Karpas-422 (cell line): ENCODE results near the gene CAPZB. TPM values are rescaled to one million over a fixed set of nuclear protein-coding genes. Genes with fewer than 3 reads are reported as not detected.
"Not testable (repeated sequence)": the region's sequence is repeated elsewhere in the genome, so short reads cannot be mapped to it uniquely, and the experiment has no call there.

Experiments
- DNase-seq: peaks from one replicate; pipeline ENCODE4 v3.0.0-alpha.2; 2015
- H2AFZ ChIP-seq: fragments of 200-600 bp; sonication (generic); 2 replicates; pipeline ENCODE4 v1.6.1; 2014; ENCODE audit warnings: antibody characterized with exemption, low read length, mixed read lengths
- H3K27ac ChIP-seq: fragments of 200-600 bp; sonication (generic); 2 replicates; pipeline ENCODE4 v1.5.1; 2014; ENCODE audit warnings: mild to moderate bottlenecking, low read length, moderate library complexity
- H3K27me3 ChIP-seq: fragments of 200-600 bp; sonication (generic); 2 replicates; pipeline ENCODE4 v1.6.1; 2014; ENCODE audit warnings: low read length, mixed read lengths
- H3K36me3 ChIP-seq: fragments of 200-600 bp; sonication (generic); 2 replicates; pipeline ENCODE4 v1.6.1; 2014; ENCODE audit warnings: low read length, mixed read lengths; ENCODE audit not compliant: insufficient read depth
- H3K4me1 ChIP-seq: fragments of 200-600 bp; sonication (generic); 2 replicates; pipeline ENCODE4 v1.6.1; 2014; ENCODE audit warnings: mild to moderate bottlenecking, low read length, mixed read lengths
- H3K4me2 ChIP-seq: fragments of 200-600 bp; sonication (generic); 2 replicates; pipeline ENCODE4 v1.6.1; 2014; ENCODE audit warnings: low read length, low read depth, mild to moderate bottlenecking; ENCODE audit not compliant: poor library complexity, severe bottlenecking
- H3K4me3 ChIP-seq: fragments of 200-600 bp; sonication (generic); 2 replicates; pipeline ENCODE4 v1.5.1; 2014; ENCODE audit warnings: mild to moderate bottlenecking, antibody characterized with exemption, low read length, mixed read lengths
- H3K79me2 ChIP-seq: fragments of 200-600 bp; sonication (generic); 2 replicates; pipeline ENCODE4 v1.6.1; 2014; ENCODE audit warnings: mild to moderate bottlenecking, low read length, mixed read lengths
- H3K9ac ChIP-seq: fragments of 200-600 bp; sonication (generic); 2 replicates; pipeline ENCODE4 v1.6.0; 2014; ENCODE audit warnings: low read length
- H3K9me2 ChIP-seq: fragments of 200-600 bp; sonication (generic), shearing (Covaris generic); replicated peaks from 2 replicates; pipeline ENCODE4 v1.6.0; 2014; ENCODE audit warnings: mild to moderate bottlenecking, low read length, moderate library complexity; ENCODE audit not compliant: insufficient read depth
- H3K9me3 ChIP-seq: fragments of 300-700, 200-600 bp; sonication (generic); 2 replicates; pipeline ENCODE4 v1.6.1; 2014; ENCODE audit warnings: low read length, mixed read lengths
- H4K20me1 ChIP-seq: fragments of 200-600 bp; sonication (generic); 2 replicates; pipeline ENCODE4 v1.6.1; 2014; ENCODE audit warnings: mild to moderate bottlenecking, antibody characterized with exemption, low read length, low read depth; ENCODE audit not compliant: insufficient read depth
- total RNA-seq: library from RNA; depleted of rRNA; stranded (reverse); fragments of >200 nt; shearing (Covaris generic); gene quantifications from 2 replicates; pipeline ENCODE4 v1.2.3, GENCODE V29; 2014; ENCODE audit warnings: low replicate concordance

The CAPZB gene
- total RNA-seq, 1 experiment from 2014 or later: 55.5 TPM

GRCh38 chr1:19307794-19308508, 177.4 kb downstream of the CAPZB start:
- H3K27ac ChIP-seq: no peak overlapping the region
- H3K36me3 ChIP-seq: peaks cover 54% of the 10 kb centered on the region
- H3K9me3 ChIP-seq: no peaks in the 10 kb centered on the region
- H4K20me1 ChIP-seq: peaks cover 8% of the 10 kb centered on the region
- no peak overlapping the region for H2AFZ ChIP-seq
- H3K9ac ChIP-seq: no peak overlapping the region
- no peak for DNase-seq
- no peaks in the 10 kb centered on the region for H3K27me3 ChIP-seq
- H3K4me3 ChIP-seq: no peak overlapping the region
- H3K4me1 ChIP-seq: peaks cover 13% of the 10 kb centered on the region
- peaks cover 39% of the 10 kb centered on the region for H3K79me2 ChIP-seq
- H3K9me2 ChIP-seq: no peaks in the 10 kb centered on the region
- no peak overlapping the region for H3K4me2 ChIP-seq

GRCh38 chr1:19306941-19307340, 178.4 kb downstream of the CAPZB start:
- Histone ChIP-seq H3K27ac (no peak overlapping the region), H3K9me2 (no peaks in the 10 kb centered on the region), H3K79me2 (peaks cover 34% of the 10 kb centered on the region), H2AFZ (no peak overlapping the region), H3K27me3 (no peaks in the 10 kb centered on the region), H3K9ac (no peak overlapping the region), H3K4me2 (no peak overlapping the region), H4K20me1 (peaks cover 8% of the 10 kb centered on the region), H3K36me3 (peaks cover 63% of the 10 kb centered on the region), H3K4me1 (peaks cover 8% of the 10 kb centered on the region), H3K9me3 (no peaks in the 10 kb centered on the region), H3K4me3 (no peak overlapping the region)
- DNase-seq: no peak

- H3K9ac ChIP-seq: no peak overlapping the region
- no peak overlapping the region for H3K27ac ChIP-seq
- H3K27me3 ChIP-seq: no peaks in the 10 kb centered on the region
- no peak overlapping the region for H3K4me3 ChIP-seq
- no peak overlapping the region for H2AFZ ChIP-seq
- no peak for DNase-seq
- H3K4me2 ChIP-seq: no peak overlapping the region
- H3K79me2 ChIP-seq: peaks cover 24% of the 10 kb centered on the region
- H3K36me3 ChIP-seq: peaks cover 63% of the 10 kb centered on the region
- peaks cover 4% of the 10 kb centered on the region for H3K4me1 ChIP-seq
- no peaks in the 10 kb centered on the region for H3K9me3 ChIP-seq
- peaks cover 4% of the 10 kb centered on the region for H4K20me1 ChIP-seq
- no peaks in the 10 kb centered on the region for H3K9me2 ChIP-seq
These were observed 179.5 kb downstream of the CAPZB start for GRCh38 chr1:19305880-19306279.

- not testable (repeated sequence) for H3K4me2 ChIP-seq, H3K4me1 ChIP-seq, H3K9me3 ChIP-seq, H3K27me3 ChIP-seq, H3K9me2 ChIP-seq, DNase-seq, H3K27ac ChIP-seq, H4K20me1 ChIP-seq, H3K79me2 ChIP-seq, H3K9ac ChIP-seq, H2AFZ ChIP-seq, H3K4me3 ChIP-seq
- peaks cover 63% of the 10 kb centered on the region for H3K36me3 ChIP-seq
These were observed 181.3 kb downstream of the CAPZB start for GRCh38 chr1:19304081-19304480.

GRCh38 chr1:19300211-19300610, 185.1 kb downstream of the CAPZB start:
- Histone ChIP-seq H2AFZ (no peak overlapping the region), H3K4me1 (no peaks in the 10 kb centered on the region), H3K4me2 (no peak overlapping the region), H4K20me1 (no peaks in the 10 kb centered on the region), H3K9me2 (no peaks in the 10 kb centered on the region), H3K9ac (no peak overlapping the region), H3K27ac (no peak overlapping the region), H3K4me3 (no peak overlapping the region), H3K27me3 (no peaks in the 10 kb centered on the region), H3K36me3 (peaks cover 30% of the 10 kb centered on the region), H3K9me3 (peaks cover 4% of the 10 kb centered on the region), H3K79me2 (no peaks in the 10 kb centered on the region)
- no peak for DNase-seq

- Histone ChIP-seq H3K79me2 (no peaks in the 10 kb centered on the region), H4K20me1 (no peaks in the 10 kb centered on the region), H3K4me1 (no peaks in the 10 kb centered on the region), H2AFZ (no peak overlapping the region), H3K9me3 (peaks cover 19% of the 10 kb centered on the region), H3K27ac (no peak overlapping the region), H3K4me2 (no peak overlapping the region), H3K9ac (no peak overlapping the region), H3K4me3 (no peak overlapping the region), H3K9me2 (no peaks in the 10 kb centered on the region), H3K36me3 (no peaks in the 10 kb centered on the region; the same call in 1 of the 2 replicates), H3K27me3 (no peaks in the 10 kb centered on the region)
- no peak for DNase-seq
These were observed 190.7 kb downstream of the CAPZB start for GRCh38 chr1:19294638-19295037.

- Histone ChIP-seq H3K27ac (no peak overlapping the region), H3K4me1 (no peaks in the 10 kb centered on the region), H2AFZ (no peak overlapping the region), H3K79me2 (no peaks in the 10 kb centered on the region), H3K4me2 (no peak overlapping the region), H3K4me3 (no peak overlapping the region), H3K27me3 (no peaks in the 10 kb centered on the region), H4K20me1 (no peaks in the 10 kb centered on the region), H3K36me3 (no peaks in the 10 kb centered on the region; the same call in 1 of the 2 replicates), H3K9me2 (no peaks in the 10 kb centered on the region), H3K9ac (no peak overlapping the region), H3K9me3 (peaks cover 10% of the 10 kb centered on the region; the same call in 1 of the 2 replicates)
- no peak for DNase-seq
These were observed 196.1 kb downstream of the CAPZB start for GRCh38 chr1:19289244-19289643.
